Myocyte (in vitro differentiated cells): ENCODE results near the gene WNK3. TPM values are rescaled to one million over a fixed set of nuclear protein-coding genes. Genes with fewer than 3 reads are reported as not detected.
A peak's percentile ranks its signal among the peaks of the same experiment; 100 is the strongest.

Source experiments
- DNase-seq: peaks from one replicate; pipeline ENCODE4 v3.0.0-alpha.2; 2012; ENCODE audit warnings: low read depth
- total RNA-seq: library from RNA; depleted of rRNA; stranded (reverse); fragments of >200 nt; gene quantifications from 2 replicates; pipeline ENCODE4 v1.2.3, GENCODE V29; 2014

The WNK3 gene
- total RNA-seq, 1 donor from 2014 or later = 0.05 TPM

DNA sequence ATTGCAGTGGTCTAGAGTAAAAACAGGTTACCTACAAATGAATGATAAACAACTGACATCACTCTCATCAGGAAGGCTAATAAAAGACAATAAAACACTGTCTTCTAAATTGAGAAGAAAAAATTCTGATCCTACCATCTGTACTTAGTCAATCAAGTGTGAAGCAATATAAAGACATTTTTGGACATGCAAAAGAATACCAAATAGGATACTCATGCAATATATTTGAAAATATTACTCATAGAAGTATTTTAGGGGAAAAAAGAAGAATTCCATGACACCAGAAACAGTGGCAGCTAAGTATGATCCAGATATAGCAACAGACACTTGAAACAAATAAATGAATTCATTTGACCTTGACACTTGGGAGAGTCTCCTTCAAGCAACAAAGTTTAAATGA lies 111.0 kb downstream of the WNK3 start:
- DNase-seq = peak; percentile 4

DNA sequence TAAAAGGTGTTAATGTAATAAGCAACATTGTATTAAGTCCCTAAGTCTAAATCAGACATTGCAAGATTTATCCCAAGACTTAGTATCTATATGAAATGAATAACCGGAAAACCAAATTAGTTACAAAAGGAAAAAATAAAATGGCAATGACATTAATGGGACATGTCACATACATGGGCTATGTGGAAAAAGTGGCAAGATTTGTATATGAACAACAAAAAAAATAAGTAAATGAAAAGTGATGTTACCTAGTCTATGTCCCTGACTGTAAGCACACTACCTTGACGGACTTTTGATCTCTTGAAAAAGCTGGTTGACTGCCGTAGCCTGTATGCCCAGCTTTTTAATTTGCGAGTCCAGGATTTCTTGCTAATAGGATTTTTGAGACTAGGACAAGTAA lies 119.3 kb downstream of the WNK3 start:
- DNase-seq = no peak

DNA sequence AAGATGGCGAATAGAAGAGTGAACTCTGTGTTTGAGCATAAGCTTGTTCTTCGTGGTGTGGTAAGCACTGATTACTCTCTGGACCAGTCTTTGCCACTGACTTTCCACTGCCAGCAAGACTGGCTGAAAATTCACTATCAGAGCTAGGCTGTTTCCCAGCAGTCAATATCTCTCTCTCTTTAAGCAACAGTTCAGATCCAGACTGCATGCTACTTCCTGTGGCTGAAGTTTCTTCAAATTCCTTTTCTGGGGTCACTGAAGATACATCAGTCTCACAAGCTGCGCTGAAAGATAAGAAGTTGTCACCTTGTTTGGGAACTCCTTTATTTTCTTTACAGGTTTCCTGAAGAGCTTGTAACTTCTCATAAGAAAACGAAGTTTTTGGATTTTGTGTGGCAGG lies 120.8 kb downstream of the WNK3 start:
- no peak for DNase-seq

DNA sequence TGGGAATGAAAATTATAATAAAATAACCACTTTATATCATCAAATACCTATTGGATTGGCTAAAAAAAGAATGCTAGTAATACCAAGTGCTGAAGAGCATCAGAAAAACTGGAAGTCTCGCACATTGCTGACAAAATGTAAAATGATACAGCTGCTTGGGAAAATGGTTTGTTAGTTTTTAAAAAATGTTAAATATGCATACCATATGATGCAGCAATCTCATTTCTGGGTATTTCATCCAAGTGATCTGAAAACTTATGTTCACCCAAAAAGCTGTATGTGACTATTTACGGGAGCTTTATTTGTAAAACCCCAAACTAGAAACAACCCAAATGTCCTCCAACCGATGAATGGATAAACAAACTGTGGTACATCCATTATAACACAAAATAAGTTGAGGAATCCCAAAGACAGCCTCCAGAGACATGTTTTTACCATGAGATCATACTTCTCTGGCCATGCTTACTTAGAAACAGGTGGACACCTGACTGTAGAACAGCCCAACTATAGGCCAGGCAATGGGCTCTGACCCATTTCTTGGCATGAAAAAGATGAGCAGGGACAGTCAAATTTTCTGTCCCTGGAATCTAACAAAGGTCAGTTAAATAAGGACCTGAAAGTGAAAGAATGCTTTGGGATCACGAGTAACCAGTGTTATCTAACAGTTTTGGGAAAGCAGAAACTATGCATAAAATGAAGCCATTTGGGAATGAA lies 127.3 kb downstream of the WNK3 start:
- no peak for DNase-seq

DNA sequence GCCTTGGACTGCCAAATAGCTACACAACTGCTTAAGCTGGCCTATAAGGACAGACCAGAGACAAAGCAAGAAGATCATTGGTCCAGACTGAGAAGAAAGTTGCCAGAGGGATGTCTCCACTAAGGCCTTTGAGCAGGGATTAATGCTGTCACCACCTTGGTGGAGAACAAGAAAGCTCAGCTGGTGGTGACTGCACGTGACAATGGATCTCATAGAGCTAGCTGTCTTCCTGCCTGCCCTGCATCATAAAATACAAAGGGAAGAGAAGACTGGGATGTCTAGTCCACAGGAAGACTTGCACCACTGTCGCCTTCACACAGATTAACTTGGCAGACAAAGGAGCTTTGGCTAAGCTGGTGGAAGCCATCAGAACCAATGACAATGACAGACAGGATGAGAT lies 134.3 kb downstream of the WNK3 start:
- DNase-seq = no peak

DNA sequence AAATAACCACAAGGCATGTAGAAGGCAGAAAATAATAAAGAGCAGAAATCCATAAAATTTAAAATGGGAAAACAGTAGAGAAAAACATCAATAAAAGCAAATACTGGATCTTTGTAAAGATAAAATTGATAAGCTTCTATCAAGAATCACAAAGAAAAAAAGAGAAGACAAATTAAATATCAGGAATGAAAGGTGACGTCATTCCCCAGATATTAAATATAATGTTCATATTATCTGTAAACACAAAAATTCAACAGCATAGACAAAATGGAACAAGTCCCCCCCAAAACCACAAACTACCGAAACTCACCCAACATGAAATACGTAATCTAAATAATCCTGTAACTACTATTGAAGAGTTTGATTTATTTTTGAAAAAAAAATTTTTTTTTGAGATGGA lies 144.2 kb downstream of the WNK3 start:
- DNase-seq = no peak

DNA sequence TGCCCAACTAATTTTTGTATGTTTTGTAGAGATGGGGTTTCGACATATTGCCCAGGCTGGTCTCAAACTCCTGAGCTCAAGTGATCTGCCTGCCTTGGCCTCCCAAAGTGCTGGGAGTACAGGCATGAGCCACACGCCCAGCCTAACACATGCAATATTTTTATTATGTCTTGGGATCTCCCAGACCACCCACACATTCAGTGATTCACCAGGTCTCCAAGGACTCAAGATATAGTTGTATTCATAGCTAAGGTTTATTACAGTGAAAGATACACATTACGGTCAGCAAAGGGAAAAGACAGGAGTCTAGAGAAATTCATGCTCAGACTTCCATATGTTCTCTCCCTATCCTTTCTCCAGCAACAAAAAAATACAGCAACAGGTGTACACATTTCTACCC lies 149.3 kb downstream of the WNK3 start:
- DNase-seq = peak; percentile 13

DNA sequence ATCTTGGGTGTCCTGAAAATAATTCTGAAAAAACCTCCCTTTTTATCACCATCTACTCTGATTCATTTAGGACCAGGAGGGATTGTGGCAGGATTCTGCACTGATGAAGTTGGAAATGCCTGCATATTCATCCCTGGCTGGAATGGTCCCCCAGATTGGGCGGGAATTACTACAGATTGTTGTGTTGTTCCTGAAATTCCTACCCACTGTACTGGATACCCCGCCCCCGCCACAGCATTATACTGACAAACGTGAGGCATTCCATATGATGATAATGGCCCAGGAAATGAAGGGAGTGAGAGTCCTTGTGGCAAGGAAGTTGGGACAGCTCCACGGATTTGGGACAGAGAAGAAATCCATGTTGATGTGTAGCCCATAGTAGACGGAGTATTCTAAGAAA lies 159.6 kb downstream of the WNK3 start:
- DNase-seq = no peak

DNA sequence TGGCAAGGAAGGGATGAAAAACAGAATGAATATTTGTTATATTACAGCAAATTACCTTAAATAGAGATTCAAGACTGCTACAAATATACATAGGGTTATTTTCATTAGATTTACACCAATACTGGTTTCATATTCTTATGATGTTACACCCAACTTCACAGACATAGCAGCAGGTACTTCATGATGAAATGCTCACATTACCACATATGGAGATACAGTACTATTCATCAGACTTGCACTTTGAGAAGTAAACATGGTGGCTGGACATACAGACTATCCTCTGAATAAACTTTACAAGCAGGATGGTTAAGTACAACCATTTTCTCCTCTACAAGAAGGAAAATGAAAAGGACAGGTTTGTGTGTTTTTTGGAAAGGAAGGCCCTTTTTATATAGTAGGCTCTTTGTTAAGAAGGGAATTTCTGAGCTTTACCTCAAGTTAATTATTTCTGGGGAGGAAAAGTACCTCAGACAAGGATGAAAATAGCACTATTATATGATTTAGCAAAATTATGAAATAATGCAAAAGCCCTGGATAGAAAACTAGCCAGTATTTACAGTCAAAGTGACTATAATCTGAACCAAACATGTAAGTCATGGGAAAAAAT lies 162.8 kb downstream of the WNK3 start:
- no peak for DNase-seq

DNA sequence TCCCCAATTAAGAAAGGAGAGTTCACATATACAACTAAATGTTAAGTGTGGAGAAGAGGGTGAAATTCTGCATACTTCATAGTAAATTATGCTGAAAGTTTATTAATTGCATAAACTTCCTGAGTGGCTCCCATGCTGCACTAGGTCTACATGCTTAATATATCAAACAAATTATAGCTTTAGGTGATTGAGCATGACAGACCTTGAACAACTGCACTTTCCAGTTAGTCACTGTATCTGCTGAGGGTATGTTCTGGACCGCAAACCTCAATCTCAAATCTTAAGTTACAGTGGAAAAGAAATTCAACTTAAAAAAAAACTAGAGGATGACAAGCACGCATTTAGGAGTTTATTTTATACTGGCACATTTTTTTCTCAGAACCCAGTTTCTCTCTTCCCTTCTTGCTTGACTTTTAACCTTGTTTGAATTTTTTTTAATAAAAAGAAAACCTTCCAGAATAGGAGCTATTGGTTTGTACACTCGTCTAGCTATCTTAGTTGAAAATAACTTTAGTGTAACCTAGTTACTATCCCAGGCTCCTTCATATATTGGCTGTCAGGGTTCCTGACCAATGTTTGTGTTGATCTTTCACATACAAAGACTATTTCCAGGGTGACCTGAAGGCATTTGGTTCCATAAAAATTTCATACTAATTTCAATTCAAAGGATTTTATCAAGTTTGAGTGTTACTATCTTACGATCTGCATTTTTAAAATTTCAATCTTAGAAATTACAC lies 164.6 kb downstream of the WNK3 start:
- peak; percentile 64 for DNase-seq

DNA sequence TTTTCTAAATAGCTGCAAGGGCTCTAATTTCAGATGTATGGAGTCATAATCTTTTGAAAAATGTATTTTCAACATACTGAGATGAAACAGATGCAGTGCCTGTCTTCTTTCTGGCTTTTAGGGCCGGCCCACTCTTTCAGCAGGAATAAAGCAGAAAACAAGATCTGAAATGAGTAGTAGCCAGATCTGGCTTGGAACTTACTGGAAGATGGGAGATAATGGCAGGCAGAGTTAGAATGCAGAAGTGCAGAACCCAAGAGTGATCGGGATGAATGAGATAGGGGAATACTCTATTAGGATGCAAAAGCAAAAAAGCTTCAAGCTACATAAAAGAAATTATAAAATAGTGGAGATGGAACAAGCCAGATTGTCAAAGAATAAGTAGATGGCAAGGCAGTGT lies 173.4 kb downstream of the WNK3 start:
- DNase-seq = no peak

DNA sequence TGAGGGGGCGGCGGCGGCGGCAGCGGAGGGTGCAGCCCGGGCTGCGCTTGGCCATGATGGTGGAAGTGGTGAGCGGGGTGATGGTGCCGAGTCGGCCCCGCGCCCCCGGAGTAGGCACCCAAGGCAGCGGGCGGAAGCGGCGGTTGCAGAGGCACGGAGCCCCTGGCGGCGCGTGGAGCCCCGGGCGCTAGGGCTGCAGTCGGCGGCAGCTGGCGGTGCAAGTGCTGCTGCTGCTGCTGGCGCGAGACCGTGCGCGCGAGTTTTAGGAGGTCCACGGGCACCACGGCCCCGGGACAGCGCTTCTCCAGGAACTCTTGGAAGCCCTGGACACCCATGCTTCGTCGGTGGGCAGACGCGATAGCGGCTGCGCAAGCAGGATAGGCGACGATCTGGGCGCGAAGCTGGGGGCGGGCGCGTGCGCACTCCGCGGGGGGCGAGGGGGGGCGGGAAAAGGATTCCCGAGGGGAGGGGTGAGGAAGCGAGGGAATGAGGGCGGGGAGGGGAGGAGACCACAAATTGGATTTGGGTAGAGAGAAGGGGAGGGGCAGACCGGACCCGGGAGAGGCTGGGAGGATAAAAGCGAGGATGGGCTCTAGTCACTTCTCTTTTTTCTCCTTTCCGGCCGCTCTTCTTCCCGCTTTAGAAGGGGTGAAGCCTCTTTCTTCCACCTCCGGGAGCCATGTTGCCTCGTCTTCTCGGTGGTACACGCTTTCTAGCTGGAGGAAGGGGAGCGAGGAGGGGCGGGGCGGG lies 174.8 kb downstream of the WNK3 start, which contains the start of gene FAM120C:
Gene FAM120C, minus strand, starts transcription at position 391 of the 750 bp plus-strand sequence. Its CDS starts 56 bp downstream, at position 335.
- DNase-seq = peak; percentile 82

DNA sequence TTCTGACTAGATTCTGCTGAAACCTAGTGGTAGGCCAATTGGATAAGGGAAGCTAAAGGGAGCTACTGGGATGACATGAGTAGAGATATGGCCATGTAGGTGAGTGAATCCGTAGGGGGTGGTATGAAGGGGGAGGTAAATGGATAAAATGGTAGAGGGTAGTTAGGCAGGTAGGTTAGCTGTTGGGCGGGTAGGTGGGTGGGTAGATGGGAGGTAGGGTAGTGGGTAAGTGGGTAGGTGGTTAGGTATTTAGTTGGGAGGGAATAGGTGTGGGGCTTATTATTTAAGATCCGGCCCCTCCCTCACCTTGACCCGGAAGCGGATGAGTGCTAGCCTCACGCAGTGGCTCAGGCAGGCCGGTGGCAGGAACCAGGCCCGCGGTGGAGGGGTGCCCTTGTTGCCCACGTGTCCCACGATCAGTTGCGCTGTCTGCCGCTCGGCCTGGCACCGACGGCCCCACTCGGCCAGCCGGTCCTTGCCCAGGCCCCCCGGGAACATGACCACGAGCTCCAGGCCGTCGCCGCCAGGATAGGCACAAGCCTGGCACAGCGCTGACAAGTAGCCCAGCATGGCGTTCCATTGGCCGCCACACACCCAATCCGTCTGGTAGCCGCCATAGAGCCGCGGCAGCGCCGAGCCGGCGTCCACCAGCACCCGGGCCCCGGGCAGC lies 175.5 kb downstream of the WNK3 start:
- peak; percentile 51 for DNase-seq

DNA sequence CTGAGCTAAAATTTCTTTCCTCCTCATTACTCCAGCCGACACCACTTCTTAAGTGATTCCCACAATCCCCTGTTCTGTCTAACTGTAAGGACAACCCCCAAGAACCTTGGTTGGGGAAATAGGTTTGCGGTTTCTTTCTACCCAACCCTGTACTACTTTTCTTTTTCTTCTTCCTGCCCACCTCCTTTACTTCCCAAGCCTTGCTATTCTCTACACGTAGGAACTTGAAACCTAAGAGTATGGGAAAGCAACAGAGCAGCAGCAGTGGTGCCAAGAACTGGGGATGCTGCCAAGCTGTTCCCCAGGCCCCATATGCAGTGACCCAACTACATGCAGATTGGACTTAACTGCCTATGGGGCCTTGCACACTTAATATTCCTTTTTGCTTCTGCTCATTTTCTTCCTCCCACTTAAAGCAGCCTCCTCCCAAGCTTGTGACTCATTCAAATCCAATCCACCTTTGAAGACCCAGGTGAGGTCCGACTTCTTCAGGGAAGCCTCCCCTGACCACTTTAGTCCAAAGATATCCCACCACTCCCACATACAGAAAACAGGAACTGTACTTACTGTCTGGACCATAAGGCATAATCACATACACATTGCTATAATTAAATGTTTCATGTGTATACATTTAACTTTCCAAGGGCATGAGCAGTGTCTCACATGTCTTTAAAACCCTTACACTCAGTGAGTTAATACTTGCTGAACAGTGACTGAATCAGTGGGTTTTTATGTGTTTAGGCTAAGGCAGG lies 176.5 kb downstream of the WNK3 start:
- DNase-seq = no peak

DNA sequence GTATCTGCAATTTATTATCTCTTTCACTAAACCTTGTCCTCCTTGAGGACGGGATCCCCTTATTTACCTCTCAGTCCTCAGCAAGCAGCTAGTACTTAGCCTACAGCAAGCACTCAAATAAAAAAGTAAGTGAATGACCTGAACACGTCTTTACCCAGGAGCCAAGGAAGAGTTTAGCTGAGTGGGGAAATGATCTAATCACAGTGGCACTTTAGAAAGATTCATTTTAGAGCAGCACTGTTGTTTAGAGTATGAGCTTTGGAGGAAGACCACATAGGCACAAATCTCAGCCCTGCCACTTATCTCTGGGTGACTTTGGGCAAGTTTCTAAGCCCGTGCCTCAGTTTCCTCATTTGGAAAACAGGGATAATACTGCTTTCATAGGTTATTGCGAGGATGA lies 177.4 kb downstream of the WNK3 start:
- DNase-seq = no peak

DNA sequence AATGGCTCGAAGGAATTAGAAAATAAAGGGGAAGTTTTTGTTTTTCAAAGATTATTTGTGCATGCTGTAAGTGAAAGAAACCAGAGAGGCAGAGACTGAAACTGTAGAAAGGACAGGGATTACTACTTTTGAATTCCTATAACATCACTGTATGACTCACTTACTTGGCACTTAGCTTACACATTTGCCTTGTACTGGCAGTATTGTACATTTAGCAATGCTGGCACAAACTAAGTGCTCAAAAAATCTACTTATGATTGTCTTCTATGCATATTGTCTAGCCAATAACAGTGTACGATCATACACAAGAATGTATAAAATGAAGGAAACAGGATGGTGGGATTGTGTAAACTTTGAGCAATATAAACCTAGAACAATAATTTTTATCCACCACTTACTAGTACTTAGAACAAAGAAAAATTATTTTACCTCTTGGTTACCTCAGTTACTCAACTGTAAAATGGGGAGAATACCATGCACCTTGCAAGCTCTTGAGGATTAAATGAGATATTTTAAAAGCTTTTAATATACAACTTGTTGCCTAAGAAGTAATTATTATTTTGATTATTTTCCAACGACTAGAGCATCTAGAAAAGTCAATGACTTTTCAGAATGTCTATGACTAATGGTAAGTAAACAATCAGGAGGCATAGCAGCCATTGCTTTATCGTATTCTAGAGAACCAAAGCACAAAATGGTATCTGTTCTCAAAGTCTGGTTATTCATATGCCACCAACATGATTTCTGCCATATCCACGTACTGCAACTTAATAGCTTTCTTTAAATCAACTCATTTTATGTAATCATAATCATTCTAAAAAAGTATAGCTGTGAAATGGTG lies 179.5 kb downstream of the WNK3 start:
- no peak for DNase-seq

DNA sequence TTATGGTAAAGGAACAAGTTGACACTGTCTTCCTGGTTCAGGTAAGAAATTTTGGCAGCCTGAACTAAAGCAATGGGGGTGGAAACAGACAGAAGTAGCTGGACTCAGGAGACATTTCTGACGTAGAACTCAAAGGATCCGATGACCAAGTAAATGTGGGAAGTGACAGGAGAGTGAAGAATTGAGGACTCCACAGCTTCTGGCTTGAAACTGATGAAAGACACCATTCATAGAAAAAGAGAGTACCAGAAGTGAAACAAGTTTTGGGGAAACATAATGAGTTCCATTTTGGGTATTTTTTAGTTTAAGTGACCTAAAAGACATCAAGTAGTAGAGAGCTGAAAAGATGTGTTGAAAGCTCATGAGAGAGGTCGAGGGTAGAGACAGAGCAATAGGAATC lies 180.5 kb downstream of the WNK3 start:
- DNase-seq = no peak

DNA sequence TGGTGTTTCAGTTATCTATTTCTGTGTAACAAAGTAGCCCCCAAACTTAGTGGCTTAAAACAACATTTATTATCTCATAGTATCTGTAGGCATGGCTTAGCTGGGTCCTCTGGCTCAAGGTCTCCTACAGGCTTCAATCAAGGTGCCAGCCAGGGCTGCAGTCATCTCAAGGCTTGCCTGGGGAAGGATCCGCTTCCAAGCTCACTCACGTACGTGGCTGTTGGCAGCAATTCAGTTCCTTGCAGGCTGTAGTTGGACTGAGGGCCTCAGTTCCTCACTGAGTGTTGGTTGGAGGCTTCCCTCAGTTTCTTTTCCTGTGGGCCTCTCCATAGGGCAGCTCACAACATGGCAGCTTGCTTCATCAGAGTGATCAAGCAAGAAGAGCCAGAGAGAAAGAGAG lies 184.1 kb downstream of the WNK3 start:
- no peak for DNase-seq

DNA sequence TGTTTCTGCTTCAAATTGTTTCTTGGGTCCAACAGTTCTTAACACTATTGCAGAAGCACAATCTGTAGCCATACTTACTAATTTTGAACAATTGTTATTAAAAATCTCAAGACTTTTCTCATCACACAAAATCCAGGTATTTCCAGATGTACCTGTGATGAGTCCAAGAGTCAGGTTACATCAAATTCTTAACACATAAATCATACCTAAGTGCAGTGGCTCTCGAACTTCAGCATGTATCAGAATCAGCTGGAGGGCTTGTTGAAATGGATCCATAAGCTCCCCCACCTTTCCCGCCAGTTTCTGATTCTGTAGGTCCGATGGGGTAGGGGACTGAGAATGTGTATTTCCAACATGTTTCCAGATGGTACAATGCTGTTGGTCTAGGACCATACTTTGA lies 185.4 kb downstream of the WNK3 start:
- DNase-seq = no peak
